HG03175 (cell line): ENCODE data around the gene TNFRSF1A.
"Not testable (repeated sequence)": the region's sequence is repeated elsewhere in the genome, so short reads cannot be mapped to it uniquely, and the experiment has no call there.

Source experiments
- ATAC-seq: cut with Tn5 transposase; IDR thresholded peaks from one replicate; pipeline ENCODE4 v1.9.1; 2021; ENCODE audit warnings: mild to moderate bottlenecking, moderate library complexity; ENCODE audit not compliant: unreplicated experiment

TNFRSF1A gene

DNA sequence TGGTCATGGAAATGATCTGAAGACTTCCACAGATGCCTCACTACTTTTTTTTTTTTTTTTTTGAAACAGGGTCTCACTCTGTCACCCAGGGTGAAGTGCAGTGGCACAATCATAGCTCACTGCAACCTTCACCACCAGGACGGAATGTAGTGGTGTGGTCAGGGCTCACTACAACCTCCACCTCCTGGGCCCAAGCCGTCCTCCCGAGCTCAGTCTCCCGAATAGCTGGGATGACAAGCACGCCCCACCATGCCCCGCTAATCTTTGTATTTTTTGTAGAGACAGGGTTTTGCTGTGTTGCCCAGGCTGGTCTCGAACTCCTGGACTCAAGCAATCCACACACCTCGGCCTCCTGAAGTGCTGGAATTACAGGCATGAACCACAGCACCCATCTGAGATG lies 3.3 kb downstream of the TNFRSF1A start:
- ATAC-seq: not testable (repeated sequence)

DNA sequence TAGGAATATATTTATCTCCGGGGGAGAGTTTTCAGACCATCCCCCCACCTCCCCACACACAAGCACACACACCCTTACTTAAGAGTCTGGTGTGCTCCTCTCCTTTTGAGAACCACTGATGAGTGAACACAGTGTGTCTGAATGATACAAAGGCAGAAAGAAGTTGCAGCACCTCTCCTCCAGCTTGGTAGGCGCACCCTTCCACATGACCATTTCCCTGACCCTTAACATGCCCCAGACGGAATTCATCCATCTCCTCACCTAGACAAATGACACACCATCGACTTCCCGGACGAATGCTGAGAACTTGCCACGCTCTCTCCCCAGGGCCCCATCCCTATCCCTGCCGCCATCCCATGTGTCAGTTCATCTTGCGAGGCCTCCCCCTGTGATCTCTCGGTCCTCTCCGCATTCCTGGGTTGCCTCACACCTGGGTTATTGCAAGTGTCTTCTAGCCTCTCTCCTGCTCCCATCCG lies 3.9 kb downstream of the TNFRSF1A start:
- ATAC-seq: no peak

DNA sequence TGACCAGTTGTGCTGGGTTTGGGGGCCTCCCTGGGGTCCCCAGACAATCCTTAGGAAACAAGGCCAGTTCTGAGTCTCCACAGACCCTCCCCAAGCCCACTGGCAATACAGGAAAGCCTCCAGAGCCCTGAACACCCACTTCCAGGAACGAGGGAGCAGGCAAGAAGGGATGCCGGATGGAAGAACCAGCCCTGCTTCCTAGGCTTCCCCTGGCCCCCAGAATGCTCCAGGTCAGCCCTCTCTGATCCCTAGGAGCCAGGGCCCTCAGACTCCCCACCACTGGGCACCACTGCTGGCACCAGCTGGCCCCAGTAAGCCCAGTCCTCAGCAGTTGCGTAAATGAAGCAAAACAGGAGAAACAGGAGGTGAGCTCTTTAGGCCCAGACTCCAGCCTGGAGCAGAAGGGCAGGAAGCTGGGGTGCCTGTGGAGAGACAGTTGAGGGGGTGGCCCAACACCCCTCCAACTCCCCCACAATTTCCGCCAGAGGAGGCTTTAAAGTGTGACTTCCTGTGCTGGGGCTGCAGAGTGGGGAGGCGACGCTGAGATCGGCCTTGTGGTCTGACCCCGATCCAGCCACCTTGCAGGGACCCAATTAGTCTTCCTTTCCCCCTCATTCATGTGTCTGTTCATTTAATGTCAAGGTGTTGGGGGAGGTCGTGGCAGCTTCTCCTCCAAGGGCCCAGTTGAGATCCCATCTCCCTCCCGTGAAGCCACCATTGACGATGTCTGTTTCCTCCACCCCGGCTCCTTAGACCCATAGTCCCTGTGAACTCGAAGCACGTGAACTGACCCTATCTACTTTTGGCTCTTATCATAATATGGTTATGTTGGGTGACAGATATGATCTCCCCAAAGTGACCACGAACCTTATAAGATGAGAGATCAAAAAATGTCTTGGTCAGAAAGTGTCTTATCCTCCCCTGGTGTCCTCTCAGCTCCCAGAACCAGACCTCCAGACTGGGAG lies 4.7 kb downstream of the TNFRSF1A start:
- no peak for ATAC-seq

DNA sequence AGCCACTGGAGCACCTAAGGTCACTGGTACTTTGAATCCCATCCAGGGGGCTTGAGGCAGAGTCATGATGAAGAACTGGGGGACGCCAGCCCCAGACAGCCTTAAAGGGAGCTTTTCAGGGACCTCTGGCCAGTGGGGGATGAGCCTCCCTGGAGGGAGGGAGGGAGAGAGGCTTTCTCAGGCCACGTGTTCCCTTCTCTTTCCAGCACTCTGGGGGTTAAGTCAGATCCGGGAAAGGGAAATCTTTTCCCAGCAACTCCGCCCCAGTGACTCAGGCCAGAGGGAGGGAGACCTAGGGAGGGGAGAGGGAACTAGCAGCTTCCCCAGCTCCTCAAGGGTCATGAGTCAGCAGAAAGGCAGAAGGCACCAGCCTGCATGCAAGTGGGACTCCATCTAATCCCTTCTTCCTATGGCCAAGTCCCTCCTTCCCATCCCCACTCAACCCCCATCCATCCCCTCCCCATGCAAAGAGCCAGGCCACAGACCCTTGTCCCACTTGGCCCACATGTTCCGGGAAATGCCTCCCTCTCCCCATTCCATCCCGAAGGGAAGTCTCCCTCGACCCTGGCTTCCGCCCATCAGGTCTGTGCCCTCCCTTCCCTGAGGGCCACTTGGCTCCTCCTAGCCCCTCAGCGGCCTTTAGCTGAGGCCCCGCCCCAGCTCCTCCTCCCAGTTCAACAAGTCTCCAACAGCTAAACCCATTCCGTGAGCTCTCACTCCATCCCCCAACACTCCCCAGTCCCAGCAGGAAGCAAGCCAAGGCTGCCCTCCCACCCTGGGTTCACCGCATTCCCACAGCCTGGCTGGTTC lies 5.6 kb downstream of the TNFRSF1A start:
- ATAC-seq: no peak

DNA sequence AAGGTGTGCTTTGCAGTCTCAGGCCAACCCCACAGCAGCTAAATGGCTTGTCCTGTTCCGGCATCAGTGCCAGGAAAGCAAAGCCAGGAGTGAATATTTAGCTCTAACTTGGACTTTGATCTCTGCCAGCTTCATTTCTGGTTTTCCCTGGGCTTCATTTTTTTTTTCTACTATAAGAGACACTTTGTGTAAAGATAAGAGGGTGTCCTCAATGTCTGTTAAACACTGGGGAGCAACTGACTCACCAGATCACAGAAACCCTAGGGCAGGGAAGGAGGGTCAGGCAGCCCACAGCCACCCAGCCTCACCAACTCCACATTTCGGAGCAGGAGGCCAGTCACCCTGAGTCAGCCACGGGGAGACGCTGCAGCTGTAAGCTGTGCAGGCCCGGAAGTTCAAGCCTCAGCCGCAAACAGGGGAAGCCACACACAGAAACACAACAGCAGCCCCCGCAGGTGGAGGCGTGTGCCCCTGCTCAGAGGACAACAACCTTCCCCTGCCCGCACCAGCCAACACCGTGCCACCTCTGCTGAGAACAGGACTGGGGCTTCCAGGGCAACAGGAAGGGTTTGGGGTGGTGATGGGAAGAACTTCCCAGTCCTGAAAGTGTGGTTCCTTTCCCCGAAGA lies 6.3 kb downstream of the TNFRSF1A start:
- peak; percentile 88 for ATAC-seq

DNA sequence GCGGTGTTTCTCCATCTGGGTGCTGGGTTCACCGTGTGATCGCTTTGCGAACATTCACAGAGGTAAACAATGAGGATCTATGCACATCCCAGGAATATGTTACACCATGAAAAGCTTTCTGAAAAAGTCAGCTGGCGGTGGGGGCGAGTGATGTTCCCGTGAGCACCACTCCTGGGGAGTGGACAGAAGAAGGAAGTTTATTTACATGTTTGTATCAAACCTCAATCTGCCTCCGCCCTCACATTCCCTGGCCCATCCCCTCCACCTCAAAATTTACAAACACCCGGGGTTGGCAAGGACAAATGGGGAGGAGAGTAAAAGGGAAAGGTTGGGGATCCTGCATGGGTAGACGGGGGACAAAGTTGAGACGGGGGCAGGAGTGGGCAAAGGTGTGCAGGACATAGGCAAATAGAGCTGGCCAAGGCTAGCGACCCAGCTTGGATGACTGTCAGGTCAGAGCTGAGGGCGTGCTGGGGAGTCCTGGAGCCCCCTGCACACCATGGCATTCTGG lies 6.9 kb downstream of the TNFRSF1A start:
- no peak for ATAC-seq

DNA sequence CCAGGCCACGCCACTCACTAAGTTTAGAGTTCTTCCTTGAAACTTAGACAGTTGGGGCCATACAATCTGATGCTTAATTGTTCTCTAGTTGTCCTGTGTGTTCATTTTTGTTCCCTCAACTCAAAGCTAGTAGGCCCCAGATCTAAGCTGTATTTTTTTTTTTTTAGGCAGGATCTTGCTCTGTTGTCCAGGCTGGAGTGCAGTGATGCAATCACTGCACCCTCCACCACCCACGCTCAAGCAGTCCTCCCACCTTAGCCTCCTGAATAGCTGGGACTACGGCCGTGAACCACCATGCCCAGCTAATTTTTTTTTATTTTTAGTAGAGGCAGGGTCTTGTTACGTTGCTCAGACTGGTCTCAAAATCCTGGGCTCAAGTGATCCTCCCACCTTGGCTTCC lies 7.5 kb downstream of the TNFRSF1A start:
- ATAC-seq: no peak

DNA sequence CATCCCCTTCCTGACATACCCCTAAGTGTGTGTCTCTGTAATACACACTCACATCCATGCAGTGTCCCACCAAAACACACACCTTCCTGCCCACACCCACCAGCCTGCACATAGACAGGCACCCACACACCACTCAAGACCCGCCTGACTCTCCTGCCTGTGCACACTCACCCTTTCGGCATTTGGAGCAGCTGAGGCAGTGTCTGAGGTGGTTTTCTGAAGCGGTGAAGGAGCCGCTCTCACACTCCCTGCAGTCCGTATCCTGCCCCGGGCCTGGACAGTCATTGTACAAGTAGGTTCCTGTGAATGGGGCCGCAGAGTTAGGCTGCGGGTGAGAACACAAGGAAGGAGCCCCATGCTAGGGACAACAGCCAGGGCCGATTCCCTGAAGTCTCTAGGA lies 8.3 kb downstream of the TNFRSF1A start:
- no peak for ATAC-seq

DNA sequence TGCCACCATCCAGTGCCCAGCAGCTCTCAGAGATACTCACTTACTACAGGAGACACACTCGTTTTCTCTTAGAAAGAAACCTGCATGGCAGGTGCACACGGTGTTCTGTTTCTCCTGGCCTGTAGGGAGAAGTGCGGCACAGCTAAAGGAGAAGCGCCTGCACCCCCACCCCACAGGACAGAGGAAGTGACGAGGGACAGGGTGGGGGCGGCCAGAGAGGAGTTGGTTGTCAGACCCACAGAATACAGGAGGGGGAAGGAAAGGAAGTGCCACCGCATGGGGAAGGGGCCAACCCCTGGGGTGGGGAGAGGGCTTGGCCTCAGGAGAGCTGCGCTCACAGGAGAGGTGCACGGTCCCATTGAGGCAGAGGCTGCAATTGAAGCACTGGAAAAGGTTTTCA lies 8.8 kb downstream of the TNFRSF1A start:
- ATAC-seq: no peak

DNA sequence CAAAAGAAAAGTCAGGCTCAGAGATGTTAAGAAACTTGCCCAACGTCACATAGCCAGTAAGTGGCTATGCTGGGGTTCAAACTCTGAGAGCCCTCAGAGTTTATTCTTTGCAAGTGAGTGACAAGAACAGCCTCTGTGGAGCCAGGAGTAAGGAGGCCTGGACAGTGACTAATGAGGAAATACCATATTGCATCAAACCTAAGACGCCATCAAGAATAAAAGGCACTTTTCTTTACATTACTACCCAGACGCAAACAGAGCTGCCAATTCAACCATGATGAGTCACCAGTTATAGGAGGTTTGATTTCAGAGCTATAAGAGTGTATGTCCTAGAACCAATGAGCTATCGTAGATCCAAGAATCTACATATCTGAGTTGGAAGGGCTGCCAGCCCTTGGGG lies 9.4 kb downstream of the TNFRSF1A start:
- ATAC-seq: no peak

DNA sequence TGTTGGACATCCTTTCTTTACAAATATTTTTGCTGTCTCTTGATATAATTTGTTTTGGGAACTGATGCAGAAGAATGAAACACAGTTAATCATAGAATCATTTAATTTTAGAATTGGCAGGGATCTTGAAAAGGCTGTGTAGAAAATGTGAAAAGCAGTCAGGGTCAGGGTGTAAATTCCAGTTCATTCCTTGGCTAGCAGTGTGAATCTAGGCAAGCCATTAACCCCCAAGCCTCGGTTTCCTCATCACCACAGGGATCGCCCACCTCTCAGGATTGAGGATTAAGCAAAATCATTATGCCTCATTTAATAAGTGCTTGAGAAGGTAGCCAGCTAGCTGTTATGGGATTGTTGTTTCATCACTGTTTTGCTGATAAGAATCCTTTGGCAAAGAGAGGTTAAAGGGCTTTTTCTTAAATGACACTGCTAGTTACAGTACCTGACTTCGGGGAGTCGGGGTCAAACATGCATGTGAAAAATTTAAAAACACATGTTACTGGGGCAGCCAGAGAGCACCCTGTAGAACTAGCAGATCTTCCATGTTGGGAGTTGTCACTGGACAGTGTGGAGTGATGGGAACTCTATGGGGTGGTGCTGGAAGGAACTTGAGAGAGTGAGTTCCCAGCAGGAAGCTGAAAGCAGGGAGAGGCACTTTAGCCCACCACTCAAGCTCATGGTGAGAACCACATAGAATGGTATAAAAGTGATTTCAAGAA lies 10.7 kb downstream of the TNFRSF1A start:
- ATAC-seq: no peak

DNA sequence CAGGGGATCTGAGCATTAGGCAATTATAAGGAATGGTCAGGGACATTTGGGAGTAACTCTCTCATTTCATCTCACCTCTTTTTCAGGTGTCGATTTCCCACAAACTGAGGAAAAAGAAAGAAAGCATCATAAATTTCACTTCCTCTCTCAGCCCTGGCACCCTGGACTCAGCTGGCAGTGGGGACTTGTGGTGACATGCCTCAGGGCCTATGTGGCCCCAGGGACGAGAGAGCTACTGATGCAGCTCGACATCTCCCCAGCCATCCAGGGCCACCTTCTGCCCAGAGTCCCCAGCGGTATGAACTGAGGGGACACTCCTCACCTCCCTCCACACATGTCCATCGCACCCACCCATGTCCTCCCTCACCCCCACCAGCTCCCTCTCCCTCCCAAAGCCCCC lies 11.7 kb downstream of the TNFRSF1A start:
- ATAC-seq: peak; percentile 87

DNA sequence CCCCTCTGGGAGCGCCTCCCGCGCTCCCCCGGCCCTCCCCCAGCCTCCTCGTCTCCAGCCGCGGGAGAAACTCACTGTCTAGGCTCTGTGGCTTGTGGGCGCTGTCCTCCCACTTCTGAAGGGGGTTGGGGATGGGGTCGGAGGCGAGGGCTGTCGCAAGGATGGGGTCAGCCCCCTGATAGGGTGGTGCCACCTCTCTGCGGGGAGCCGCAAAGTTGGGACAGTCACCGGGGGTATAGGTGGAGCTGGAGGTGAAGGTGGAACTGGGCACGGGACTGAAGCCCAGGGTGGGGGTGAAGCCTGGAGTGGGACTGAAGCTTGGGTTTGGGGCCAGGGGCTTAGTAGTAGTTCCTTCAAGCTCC lies 12.2 kb downstream of the TNFRSF1A start:
- ATAC-seq: no peak

DNA sequence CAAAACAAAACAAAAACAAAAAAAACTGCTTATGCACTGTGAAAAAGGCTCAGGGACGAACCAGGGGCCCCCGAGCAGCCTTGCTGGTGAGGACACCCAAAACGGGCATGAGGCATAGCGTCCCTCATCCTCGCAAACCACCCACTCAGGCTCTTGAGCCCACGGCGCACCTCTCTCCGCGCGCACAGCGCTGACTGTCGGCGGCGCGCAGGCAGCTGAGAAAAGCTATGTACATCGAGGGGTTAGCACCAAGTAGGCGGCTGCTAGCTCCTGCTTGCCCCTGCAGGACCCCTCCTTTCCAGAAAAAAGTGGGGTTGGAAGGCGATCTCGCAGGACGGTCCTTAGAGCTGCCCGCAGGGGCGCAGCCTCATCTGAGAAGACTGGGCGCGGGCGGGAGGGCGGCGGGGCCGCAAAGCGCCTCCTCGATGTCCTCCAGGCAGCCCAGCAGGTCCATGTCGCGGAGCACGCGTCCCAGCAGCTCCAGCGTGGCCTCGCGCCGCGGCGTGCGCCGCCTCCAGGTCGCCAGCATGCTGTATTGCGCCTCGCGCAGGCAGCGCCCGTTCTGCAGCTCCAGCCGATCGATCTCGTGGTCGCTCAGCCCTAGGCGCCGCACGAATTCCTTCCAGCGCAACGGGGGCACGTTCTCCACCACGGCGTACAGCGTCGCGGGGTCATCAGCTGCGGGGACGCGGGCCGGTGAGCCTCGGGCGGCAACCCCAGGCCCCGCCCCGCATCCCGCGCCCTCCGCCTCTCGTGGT lies 12.8 kb downstream of the TNFRSF1A start:
- no peak for ATAC-seq

DNA sequence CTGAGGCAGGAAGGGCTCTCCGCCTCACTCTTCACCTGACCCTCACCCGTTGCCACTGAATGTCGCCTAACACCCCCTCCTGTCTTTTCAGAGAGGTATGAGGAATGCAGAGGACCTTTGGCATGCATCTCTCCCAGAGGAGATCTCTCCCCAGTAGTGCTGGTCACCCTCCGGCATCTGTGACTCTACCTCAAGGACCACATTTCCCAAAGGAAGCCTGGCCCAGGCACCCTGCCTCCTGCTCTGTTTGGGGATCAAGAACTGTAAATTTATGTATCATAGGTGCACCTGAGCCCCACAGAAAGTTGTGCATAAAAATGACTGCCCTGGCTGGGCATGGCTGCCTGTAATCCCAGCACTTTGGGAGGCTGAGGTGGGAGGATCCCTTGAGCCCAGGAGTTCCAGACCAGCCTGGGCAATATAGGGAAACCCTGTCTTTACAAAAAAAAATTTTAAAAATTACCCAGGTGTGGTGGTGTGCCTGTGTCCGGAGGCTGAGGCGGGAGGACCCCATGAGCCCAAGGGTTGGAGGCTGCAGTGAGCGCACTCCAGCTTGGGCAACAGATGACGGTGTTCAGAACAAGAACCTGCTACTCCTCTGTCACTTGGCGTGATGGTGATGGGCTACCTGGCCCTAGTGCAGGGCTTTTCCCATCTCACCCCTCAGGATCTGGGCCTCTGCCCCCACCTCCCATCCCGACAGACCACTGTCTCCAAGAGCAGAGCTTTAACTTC lies 13.7 kb downstream of the TNFRSF1A start:
- ATAC-seq: no peak

DNA sequence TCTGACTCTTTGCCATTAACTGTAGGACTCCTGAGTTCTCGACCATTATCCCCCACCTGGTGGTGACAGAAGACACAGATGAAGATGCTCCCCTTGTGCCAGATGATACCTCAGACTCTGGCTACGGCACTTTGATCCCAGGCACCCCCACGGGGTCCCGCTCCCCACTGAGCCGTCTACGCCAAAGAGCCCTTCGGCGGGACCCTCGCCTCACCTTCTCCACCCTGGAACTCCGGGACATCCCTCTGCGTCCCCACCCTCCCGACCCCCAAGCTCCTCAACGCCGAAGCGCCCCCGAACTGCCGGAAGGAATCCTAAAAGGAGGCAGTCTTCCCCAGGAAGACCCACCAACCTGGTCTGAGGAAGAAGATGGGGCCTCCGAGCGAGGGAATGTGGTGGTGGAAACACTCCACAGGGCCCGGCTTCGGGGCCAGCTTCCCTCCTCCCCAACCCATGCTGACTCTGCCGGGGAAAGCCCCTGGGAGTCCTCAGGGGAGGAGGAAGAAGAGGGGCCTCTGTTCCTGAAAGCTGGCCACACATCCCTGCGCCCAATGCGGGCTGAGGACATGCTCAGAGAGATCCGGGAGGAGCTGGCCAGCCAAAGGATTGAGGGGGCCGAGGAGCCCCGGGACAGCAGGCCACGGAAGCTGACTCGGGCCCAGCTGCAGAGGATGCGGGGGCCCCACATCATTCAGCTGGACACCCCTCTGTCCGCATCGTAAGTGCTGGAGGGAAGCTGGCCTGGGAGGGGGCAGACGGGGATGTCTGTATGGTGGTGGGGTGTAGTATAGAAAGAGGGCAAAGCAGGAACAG lies 14.4 kb downstream of the TNFRSF1A start:
- no peak for ATAC-seq

DNA sequence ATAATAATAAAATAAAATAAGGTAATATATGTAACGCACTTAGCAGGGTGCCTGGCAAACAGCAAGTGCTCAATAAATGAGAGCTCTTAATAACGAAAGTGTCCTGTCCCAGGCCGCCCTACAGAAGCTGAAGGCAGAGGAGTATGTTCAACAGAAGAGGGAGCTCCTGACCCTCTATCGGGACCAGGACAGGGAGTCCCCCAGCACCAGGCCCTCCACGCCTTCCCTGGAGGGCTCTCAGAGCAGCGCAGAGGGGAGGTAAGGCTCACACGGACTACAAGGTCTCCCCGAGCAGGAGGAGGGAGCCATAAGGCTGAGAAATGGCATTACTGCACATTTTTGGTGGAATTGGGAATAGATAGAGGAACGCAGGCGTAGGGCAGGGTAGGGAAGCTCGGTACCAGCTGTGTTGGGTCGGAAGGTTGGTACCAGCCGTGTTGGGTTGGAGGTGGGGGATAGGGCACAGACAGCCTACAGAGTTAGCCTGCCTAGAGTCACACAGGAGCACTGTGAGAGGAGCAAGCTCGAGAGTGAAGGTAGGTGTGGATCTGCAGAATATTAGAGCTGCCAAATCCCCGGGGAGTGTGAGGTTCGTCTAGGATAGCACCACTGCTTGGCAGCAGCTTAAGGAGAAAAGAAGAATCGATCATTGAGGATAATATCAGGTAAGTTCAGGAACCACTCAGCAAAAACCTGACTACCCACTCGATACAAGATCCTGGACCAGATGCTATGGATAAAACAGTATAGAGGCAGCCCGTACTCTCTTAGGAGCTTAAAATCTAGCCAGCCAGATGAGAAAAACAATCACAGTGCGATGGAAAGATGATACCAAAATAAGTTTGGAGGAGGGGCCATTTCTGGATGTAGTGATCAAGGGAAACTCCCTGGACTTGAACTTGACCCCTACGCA lies 15.3 kb downstream of the TNFRSF1A start:
- no peak for ATAC-seq
